ENCODE data around the gene GRN. TPM values are rescaled to one million over a fixed set of nuclear protein-coding genes. Genes with fewer than 3 reads are reported as not detected.

Gene GRN
- total and polyA plus RNA-seq, 2 donors (not counting 3 experiments of a cell fraction or from before 2014, with no cell fraction given): 343 to 1,034 TPM

DNA sequence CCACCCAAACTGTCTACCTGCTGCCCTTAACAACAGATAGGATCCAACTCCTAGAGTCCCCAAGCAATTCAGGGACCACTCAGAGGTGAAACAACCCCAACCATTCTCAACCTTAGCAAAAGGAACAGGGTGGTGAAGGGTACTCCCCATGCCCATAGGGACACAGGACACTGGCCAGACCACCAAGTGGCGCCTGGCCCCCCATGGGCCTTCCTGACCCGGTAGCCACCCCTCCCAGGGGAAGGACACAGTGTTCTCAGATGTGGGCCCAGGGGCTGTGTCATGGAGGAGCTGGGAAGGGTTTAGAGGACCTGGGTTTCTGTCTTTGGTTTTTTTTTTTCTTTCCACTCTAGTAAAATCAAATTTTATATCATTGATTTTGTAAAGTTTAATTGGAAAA, 10.8 kb upstream of the GRN start:
- Histone ChIP-seq H3K9me3 (replicated peaks; ENCODE audit: control insufficient read depth, insufficient read depth, low read length) (no peaks in the 10 kb centered on the region), H4K20me1 (replicated peaks; ENCODE audit: control insufficient read depth, extremely low read depth, insufficient read depth, low read length) (no peaks in the 10 kb centered on the region), H3K4me1 (ENCODE audit: control insufficient read depth, extremely low read depth, insufficient read depth, low read length) (no peaks in the 10 kb centered on the region), H3K9me1 (replicated peaks; ENCODE audit: control insufficient read depth, extremely low read depth, insufficient read depth, low read length) (no peaks in the 10 kb centered on the region), H3K36me3 (ENCODE audit: control insufficient read depth in 2 of 2, extremely low read depth in 1 of 2, insufficient read depth in 2 of 2, low read length in 2 of 2) (no peaks in the 10 kb centered on the region), H3K27me3 (ENCODE audit: control insufficient read depth in 2 of 2, insufficient read depth in 2 of 2, low read length in 2 of 2) (no peaks in the 10 kb centered on the region), H3K9ac (replicated peaks; ENCODE audit: extremely low read depth, insufficient read depth, low read length) (no peak overlapping the region), H2AFZ (ENCODE audit: low read depth, low read length) (no peak overlapping the region), H3K79me2 (ENCODE audit: control insufficient read depth, insufficient read depth, low read length) (no peaks in the 10 kb centered on the region), H3K27ac (ENCODE audit: insufficient read depth, low read depth, low read length) (no peak overlapping the region), H3K4me3 (replicated peaks in 1 of 3; ENCODE audit: insufficient read depth in 1 of 3, low read depth in 1 of 3, low read length in 3 of 3) (no peak overlapping the region), H3K4me2 (ENCODE audit: insufficient read depth, low read length) (no peak overlapping the region)
- FAIRE-seq (no peak), DNase-seq (ENCODE audit: low read depth, low spot score) (no peak)
- no peak for TF ChIP-seq JUN (IDR thresholded peaks at IDR 0.05; ENCODE audit: borderline replicate concordance, insufficient read depth, insufficient read length, low read depth)
- TF ChIP-seq POLR2AphosphoS5 (IDR thresholded peaks at IDR 0.05; ENCODE audit: insufficient read depth, low read depth, low read length): no peak
- TF ChIP-seq POLR2A (IDR thresholded peaks at IDR 0.05; ENCODE audit: low read depth, low read length): no peak
- no peak for TF ChIP-seq GATA2 (IDR thresholded peaks at IDR 0.05; ENCODE audit: insufficient read depth, insufficient read length, low read depth, low read length)
- TF ChIP-seq MAX (IDR thresholded peaks at IDR 0.05; ENCODE audit: insufficient read depth, insufficient read length): no peak
- no peak for TF ChIP-seq EZH2 (IDR thresholded peaks at IDR 0.05; ENCODE audit: borderline replicate concordance, low read depth, low read length, severe bottlenecking)
- no peak for TF ChIP-seq MYC (IDR thresholded peaks at IDR 0.05; ENCODE audit: low read depth, low read length)
- TF ChIP-seq FOS (IDR thresholded peaks at IDR 0.05; ENCODE audit: borderline replicate concordance, insufficient read depth, low read length): no peak
- TF ChIP-seq, protein P1, sequence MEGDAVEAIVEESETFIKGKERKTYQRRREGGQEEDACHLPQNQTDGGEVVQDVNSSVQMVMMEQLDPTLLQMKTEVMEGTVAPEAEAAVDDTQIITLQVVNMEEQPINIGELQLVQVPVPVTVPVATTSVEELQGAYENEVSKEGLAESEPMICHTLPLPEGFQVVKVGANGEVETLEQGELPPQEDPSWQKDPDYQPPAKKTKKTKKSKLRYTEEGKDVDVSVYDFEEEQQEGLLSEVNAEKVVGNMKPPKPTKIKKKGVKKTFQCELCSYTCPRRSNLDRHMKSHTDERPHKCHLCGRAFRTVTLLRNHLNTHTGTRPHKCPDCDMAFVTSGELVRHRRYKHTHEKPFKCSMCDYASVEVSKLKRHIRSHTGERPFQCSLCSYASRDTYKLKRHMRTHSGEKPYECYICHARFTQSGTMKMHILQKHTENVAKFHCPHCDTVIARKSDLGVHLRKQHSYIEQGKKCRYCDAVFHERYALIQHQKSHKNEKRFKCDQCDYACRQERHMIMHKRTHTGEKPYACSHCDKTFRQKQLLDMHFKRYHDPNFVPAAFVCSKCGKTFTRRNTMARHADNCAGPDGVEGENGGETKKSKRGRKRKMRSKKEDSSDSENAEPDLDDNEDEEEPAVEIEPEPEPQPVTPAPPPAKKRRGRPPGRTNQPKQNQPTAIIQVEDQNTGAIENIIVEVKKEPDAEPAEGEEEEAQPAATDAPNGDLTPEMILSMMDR (IDR thresholded peaks at IDR 0.05; ENCODE audit: extremely low read depth in 1 of 2, insufficient read depth in 1 of 2, low read depth in 1 of 2, low read length in 2 of 2): no peak
- intact Hi-C loops (cut with micrococcal nuclease) (no loop called here), dilution Hi-C loops (cut with MboI; ENCODE audit: extremely low pct_ligation_motif_present, low sequenced_read_pairs) (no loop called here)
- ChIA-PET POLR2A (no interaction called here), CTCF (interaction anchor here (0.6 to 5.1 kb wide), 4 partner anchors 11 to 189 kb away, joined by 3 to 58 read pairs (median 17); partner anchors contain the start of gene GRN)
- BruUV-seq (replicated peaks): no TSS peak

Measured in endothelial cell of umbilical vein (primary cell).